Non-pigmented ciliary epithelial cell (primary cell): Measurements from ENCODE around the gene HDAC4.

Experiments used
- DNase-seq: peaks from one replicate; pipeline ENCODE4 v3.0.0-alpha.2; 2010; ENCODE audit warnings: low read depth

HDAC4 gene

DNA sequence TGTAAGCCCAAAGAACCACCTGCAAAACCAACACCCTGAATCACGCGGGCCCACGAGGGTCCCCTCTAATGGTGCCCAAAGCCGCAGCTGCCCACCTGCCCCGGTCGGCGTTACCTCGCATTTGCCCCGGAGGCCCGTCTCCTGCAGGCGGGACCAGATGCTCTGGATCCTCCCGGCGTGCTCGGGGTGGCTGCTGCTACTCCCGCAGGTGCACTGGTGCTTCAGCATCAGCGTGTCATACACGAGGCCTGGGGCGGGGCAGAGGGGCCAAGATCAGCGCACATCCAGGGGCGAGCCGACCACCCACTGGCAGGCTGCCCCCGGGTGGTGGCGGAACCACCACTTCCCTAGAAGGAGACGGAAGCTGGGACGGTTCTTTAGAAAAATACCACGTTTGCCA lies 292.9 kb downstream of the HDAC4 start:
- DNase-seq, result no peak

DNA sequence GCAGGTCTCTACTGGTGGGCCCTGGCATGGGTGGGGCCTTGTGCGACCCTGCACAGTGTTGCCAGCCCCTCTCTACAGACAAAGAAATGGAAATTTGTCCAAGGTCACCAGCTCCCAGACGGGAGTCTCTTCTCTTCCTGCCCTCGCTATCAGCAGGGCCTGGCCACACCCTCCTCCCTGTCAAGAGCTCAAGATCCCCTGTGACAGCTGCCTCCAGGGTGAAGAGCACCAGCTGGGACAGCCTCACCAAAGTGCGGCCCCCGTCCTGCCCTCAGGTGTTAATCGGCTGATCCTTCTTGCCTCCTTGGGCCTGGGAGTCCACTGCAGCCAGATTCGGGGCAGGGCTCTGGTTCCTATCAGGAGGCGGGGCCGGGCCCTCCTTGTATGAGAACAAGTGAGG lies 293.9 kb downstream of the HDAC4 start:
- DNase-seq, result no peak

DNA sequence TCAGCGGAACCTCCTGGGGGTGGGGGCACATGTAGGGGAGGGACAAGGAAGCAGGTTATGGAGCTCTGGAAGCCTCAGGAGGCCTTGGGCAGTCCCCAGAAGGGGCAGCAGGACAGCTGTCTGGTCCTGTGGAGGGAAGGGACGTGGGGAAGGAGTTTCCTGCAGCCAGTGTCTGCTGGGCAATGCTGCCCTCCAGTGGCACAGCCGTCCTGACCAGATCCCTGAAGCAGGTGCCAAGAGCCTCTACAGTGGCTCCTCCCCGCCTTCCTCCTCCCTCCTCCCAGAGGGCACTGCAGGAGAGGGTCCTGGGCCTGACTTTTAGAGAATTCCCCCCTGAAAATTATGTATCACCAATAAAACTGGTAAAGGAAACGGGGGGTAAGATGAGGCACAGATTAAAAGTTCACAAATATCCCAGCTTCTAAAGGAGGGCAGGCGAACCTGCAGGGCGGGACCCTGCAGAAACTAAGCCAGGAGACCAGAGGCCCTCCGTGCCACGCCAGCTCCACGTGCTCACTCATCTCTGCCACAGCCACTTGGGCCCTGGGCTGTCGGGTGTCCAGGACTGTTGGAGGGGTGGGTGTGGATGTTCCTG lies 294.4 kb downstream of the HDAC4 start:
- DNase-seq, result peak; percentile 22

DNA sequence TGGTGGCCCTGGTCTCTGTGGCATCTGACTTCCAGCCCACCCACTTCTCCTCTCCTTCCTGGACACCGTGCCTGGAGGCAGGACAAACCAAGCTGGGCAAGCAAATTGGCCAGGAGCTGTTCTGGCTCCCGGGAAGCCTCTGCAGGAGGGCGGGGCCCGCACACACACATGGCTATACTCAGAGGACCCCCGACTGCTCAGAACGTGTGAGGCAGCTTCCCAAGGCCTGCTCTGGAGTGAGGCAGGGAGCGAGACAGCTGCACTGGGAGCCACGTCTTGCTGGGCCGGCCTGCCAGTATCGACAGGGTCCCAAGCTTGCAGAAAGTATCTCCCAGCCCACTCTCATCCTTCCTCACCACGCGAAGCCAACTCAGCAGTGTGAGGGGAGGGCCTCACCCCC lies 295.6 kb downstream of the HDAC4 start:
- DNase-seq, result no peak

DNA sequence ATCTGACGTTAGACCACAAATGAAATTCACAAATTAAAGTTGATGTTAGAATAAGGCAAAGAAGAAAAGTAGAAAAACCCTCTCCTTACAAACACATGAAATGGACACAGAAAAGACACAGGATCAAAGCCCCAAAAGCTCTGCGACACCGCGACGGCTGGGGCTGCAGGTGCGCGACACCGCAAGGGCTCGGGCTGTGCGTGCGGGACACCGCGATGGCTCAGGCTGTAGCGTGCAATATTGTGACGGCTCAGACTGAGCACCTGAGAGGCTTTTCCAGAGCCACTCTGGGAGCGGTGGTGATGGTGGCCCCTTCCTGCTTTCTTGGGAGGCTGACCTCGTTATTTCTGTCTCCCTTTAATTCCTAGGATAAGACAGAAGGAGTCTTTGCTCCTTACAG lies 296.0 kb downstream of the HDAC4 start:
- DNase-seq, result no peak

DNA sequence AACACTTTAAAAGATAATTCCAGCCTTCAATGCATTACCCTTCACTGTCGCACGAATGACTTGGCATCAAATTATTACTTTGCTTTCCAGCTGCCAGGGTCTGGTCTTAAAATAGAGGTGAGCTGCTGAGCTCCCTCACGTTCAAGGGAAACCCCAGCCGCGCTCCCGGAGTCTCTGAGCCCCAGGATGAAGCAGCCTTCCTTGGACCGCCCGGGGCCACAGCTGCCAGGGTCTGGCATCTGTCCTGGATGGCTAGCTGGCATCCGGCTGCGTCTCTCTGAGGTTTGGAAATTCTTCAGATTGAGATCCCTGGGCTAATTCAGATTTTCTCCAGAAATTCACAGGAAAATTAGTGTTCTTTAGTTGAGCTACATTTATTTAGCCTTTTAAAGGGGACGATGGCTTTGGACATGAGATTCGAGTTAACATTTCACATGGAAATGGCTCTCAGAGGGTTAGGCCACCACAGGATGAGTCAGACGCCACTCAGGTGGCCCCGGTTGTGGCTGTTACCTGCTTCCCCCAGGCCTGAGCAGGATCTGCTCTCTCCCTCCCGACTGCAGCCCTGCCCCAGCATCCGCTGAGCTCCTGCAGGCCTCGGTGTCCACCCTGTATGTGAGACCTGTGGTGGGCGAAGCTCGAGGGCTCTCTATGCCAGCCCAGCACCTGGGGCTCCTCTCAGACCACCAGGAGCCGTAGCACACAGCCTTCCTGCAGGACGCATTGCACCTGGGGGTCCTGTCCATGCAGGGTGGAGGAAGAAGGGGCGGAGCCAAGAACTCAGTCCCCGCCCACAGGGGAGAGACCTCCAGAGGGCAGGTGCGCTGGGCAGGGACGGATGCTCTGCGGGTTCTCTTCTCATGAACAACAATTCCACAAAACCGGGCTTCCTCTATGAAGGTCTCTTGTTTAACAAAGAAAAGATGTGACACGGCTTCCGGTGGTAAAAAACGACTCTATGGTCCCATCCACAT lies 297.4 kb downstream of the HDAC4 start:
- no peak for DNase-seq

DNA sequence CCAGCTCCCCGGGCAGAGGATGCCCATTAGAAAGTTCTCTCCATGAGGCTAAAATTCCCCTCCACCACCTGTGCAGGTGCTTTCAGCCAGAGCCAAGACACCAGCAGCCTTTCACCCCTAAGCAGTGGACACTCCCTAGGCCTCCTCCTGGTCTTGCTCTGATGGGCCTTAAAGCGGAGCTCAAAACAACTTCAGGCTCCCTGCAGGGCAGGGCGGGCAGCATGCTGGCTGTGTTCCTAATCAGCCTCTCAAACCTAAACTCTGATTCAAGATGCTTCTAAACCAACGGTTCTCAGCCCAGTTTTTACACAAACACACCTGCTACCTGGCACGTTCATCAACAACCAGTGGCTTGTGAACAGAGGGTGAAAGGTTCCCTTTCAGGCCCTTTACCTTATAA lies 298.6 kb downstream of the HDAC4 start:
- no peak for DNase-seq

DNA sequence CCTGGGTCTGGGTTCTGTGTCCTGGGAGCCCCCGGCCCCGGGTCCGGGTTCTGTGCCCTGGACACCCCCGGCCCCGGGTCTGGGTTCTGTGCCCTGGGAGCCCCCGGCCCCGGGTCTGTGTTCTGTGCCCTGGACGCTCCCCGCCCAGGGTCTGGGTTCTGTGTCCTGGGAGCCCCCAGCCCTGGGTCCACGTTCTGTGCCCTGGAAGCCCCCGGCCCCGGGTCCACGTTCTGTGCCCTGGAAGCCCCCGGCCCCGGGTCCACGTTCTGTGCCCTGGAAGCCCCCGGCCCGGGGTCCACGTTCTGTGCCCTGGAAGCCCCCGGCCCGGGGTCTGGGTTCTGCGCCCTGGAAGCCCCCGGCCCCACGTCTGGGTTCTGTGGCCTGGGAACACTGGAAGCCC lies 299.0 kb downstream of the HDAC4 start:
- DNase-seq, result no peak

DNA sequence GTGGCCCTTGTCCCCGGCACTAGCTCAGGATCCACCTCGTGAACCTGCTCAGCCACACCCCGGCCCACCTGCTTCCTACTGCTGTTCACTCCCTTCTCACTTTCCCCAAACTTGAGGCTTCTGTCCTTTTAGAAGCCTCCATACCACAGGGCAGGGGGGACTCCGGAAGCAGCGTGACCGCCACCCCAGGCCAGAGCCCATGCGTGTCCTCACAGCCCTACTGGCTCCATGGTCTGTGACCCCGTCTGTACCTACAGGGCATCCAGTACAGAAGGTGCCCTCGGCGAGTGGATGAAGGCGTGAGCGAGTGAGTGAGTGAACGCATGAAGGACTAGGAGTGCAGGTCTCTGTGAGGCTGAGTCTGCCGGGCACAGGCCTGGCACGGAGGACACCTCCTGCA lies 299.7 kb downstream of the HDAC4 start:
- no peak for DNase-seq

DNA sequence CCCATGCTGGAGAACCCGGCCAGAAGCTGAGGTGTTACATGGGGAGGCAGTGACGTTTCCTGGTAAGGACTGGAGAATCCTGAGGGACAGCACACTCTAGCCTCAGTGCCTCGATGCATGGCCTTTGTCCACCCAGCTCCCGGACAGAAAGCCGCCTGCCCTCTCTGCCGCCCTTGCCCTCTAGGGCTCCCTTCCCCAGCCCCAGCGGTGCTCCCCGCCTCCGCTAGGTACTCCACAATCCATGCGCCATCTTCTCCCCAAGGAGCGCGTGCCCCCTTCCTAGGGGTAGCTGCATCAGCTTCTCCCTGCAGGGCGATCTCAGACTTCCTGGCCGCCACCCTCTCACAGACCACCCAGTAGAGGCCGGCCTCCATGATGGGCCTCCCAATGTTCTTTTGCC lies 301.3 kb downstream of the HDAC4 start:
- DNase-seq, result no peak

DNA sequence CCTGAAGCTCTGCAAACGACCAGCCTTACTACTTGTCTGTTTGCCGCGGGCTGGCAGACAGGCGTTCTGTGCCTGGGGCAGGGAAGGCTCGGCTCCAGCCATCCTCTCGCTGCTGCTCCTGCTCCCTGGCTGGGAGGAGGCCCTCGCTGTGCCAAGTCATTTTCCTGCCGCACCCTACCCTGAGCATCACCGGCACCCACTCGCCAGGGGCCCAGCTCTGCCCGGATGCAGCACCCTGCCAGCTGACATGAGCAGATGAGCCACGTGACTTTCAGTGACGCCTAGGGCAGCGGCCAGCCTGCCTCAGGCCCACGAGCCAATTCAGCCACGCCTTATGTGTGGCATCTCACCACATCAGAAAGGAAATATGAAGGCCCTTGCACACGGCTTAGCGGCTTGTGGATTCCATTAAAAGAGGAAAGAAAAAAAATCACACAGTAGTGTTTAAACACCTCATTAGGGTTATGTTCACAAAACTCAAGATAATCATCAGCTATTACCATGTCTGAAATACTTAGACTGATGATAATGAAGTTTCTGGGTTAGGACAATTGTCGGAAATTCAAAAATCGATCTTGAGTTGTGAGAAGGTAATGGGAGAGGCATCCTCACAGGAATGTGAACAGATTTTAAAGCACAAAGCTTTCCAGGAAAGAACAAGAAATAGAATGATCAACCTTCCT lies 302.4 kb downstream of the HDAC4 start:
- no peak for DNase-seq

DNA sequence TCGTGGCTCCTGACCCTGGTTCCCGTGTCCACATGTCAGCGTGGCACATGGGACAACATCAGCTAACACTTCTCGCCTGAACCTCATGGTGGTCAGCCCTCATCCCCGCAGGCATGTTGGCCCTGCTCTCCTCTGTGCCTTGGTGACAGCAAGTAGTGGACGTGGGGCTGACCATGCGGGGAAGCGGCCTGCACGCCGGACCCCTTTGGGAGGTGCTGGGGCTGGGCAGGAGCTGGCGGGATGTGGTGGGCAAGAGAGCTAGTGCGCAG lies 303.5 kb downstream of the HDAC4 start:
- DNase-seq, result no peak

DNA sequence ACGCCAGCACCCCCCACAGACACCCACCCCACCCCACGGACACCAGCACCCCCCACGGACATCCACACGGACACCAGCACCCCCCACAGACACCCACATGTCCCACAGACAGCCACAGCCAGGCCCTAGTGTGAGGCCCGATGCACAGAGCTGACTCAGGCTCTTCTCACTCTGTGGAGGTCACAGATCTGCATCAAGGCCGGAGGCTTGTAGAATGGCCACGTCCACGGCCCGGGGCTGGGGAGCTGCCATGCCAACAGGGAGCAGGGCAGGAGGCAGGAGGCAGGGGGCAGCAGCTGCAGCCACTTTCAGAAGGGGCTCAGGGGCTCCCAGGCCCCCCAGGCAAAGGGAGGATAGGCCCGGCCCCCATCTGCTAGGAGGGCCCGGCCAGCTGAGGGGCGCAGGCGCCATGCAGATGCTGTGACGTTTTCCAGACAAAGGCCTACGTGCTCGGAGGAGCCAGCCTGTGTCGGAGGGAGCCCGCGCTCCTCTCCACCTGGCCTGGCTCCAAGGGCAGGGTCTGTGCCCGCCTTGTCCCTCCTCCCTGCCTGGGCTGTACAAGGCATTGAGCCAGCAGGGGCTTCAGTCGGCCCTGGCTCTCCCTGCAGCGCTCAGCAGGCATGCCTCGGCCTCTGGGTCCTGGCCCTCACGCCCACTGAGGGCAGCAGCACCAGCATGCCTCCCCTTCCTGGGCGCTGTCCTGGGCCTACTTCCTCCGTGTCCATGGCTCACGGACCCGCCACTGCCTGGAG lies 304.0 kb downstream of the HDAC4 start:
- no peak for DNase-seq

DNA sequence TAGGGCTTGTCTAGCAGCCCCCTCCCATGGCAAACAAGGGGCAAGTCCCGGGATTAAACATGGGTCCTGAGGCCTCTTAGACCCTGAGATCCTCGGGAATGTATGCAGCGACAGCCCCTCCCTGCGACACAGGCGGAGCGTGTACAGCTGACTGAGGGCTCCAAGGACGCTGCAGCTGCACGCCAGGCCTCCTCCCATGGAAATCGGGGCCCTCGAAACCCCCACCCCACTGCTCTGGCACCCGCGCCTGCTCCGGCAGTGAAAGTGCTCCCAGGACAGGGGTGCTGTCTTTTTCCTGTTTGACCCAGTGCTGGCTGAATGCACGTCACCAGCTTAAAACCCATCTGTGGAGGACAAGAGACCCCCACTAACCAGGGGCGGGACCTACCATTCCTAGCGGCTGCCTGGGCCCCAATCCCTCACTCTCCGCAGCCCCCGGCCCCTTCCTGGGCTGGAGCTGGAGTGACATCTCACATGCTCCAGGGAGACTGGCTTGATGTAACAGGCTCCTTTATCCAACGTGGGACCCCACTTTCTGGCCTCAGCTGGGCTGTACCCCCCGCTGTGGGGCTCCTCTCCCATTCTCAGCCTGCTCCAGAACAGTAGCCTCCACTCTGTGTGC lies 305.2 kb downstream of the HDAC4 start:
- no peak for DNase-seq

DNA sequence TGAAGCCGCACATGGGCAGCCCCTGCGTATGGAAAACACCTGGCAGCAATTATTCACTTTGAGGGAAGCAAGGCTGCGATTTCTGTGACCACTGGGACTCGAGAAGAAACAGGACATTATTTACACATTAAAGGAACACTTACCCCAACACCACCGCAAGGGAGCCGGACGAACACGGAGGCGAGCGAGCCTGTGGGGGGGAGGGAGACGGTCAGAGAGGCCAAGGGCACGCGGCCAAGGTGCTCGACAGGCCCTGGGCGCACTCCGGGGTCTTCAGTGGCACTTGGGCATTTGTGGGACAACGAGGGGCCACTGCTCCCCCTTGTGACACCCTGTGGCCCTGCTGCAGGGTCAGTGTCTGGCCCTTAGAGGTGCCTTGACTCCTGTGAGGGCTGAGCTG lies 306.0 kb downstream of the HDAC4 start:
- DNase-seq, result no peak

DNA sequence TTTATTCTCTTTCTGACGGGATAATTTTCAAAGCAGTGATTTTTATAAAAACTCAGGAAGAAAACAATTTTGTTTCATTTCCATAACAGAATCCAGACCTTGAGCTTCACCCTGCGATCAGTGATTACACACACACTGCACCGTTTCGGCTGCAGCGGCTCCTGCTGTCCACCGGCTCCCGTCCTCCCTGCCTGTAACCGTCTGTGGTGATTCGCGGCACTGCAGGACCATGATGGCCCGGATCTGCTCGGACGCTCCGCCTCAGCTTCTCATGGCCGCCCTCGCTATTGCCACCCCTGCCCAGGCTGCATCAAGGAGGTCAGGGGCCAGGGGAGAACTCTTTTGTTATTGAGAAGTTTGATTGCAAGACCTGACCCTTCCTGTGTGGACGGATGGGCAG lies 306.9 kb downstream of the HDAC4 start:
- DNase-seq, result no peak

DNA sequence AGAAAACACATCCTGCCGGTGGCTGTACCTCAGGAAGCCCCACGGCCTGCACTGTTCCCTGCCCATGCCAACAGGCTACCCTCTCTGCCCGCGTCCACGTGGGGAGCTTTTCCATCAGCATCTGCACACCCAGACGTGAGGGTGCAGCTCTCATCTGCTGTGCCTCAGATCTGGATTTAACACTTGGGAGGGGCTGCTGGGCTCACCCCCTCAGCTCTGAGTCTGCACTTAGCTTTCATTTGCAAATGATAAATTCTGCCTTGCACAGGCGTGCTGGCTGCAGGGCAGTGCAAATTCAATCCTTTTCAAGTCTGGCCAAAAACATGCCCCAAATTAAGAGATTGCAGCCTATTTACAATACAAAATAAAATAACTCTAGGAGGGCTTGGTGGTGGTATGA lies 307.3 kb downstream of the HDAC4 start:
- no peak for DNase-seq

DNA sequence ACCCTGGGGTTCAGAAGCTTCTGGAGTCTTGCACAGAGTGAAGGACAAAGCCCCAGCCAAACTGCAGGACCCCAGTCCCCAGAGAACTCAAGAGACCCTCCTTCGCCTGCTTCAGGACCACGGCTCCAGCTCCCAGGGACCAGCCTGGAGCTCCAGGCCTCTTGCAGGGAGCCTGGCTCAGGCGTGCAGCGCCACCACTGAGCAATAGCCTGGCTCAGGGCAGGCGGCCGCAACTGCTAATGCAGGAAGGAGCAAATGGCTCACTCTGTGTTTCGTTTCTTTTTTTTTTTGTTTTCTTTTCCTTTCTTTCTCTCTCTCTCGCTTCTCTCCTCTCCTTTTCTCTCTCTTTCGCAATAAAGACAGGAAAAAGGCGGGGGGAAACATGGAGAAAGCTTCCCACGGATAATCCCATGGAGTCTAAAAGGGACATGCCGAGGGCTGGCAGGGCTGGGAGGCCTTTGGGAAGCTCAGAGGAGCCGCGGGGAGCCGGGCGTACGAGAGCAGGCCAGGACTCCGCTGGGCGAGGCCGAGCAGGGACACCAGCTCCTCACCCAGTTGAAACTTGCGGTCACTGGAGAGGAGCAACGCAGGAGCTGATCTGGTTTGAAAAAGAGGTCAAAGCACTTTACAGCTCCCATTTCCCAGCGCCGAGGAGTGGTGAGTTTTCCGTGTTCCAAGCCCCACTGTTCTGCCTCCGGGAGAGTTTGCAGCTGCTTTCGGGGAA lies 308.1 kb downstream of the HDAC4 start:
- no peak for DNase-seq

DNA sequence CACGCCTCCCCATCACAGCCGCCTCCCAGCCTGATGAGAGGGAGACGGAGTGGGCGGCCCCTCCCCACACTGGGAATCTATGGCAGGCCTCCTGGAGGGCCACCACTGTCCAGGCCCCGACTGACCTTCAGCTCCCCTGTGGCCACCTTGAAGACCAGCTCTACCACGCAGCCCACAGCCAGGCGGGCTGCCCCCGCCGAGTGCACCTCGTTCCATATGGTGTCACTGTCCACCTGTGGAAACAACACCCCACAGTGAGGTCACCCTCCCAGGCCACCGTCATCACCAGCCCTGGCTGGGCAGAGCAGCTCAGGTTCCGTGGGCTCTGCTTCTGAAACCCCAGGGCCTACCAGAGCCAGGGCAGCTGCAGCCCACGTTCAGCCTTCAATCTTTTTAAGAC lies 310.9 kb downstream of the HDAC4 start:
- no peak for DNase-seq

DNA sequence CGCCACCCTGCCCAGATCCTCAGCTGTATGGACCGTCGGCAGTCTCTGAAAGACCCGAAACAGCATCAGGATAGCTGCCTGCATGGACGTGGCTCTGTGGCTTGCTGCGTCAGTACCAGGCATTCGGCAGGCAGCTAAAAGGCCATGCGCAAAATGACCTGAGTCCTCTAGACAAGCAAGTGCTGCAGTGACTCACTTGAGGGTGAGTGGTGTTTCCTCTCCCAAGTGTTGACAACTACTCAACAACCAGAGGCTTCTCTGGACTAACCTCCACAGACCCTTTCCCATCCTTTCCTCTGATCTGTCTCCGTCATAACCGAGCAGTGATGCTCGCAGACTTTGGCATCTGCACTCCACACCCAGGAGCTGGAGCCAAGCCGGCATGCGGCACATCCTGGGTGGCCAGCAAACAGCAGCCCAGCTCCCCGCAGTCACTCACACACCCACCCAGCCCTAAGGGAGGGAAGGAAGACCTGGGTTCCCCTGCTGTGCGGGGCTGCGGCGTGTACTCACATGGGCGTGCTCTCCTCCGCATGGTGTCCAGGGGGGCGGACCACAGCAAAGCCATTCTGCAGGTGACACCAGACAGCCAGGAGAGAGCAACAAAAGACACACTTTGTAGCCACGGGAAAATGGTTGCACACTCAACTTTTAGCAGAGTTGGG lies 313.6 kb downstream of the HDAC4 start:
- DNase-seq, result no peak
